Thyroid gland (tissue), 4 donors: ENCODE data around the gene DTNB.

Source experiments
- CTCF ChIP-seq, 6 experiments: fragments of 200-600 bp in 3 of 6; fragments of 450-650 bp in 3 of 6; sonication (generic) in 3 of 6; IDR thresholded peaks; one replicate each; pipeline ENCODE4 v1.5.1; 2016 to 2019; ENCODE audit warnings: antibody characterized with exemption in 6 of 6, mild to moderate bottlenecking in 2 of 6, inconsistent platforms in 1 of 6, moderate library complexity in 1 of 6
- POLR2A ChIP-seq, 2 donors: fragments of 450-650 bp; IDR thresholded peaks; one replicate each; pipeline ENCODE4 v1.6.1; 2017; ENCODE audit warnings: antibody characterized with exemption in 2 of 2, mild to moderate bottlenecking in 2 of 2, moderate library complexity in 1 of 2

GRCh38 chr2:25685741-25686140 is 12.4 kb upstream of the DTNB start:
- no peak for TF ChIP-seq CTCF (IDR thresholded peaks at IDR 0.05)
- no peak for TF ChIP-seq POLR2A (IDR thresholded peaks at IDR 0.05)
